ENCODE results near the gene SLC5A8. TPM values are rescaled to one million over a fixed set of nuclear protein-coding genes. Genes with fewer than 3 reads are reported as not detected.

SLC5A8 gene
- total and polyA plus RNA-seq, 9 of the 15 experiments (the other 6 are each of a cell fraction or from before 2014, with no cell fraction given): not detected

- TF ChIP-seq XRCC5 (IDR thresholded peaks at IDR 0.05; ENCODE audit: low read depth, low read length) (no peak), DLX4 (CRISPR knock-in tag; IDR thresholded peaks at IDR 0.05) (no peak), HDAC2 (IDR thresholded peaks at IDR 0.05) (no peak), TAF9B (IDR thresholded peaks at IDR 0.05; ENCODE audit: partially characterized antibody) (no peak), U2AF1 (optimal IDR thresholded peaks at IDR 0.05; ENCODE audit: low read depth, low read length) (no peak), HMG20A (CRISPR knock-in tag; conservative IDR thresholded peaks at IDR 0.05) (no peak), ESRRA (IDR thresholded peaks at IDR 0.05; ENCODE audit: borderline replicate concordance, low read depth) (no peak), SAP30 (IDR thresholded peaks at IDR 0.05; ENCODE audit: borderline replicate concordance, insufficient read depth, low read depth, low read length, poor library complexity, severe bottlenecking) (no peak), DNMT1 (IDR thresholded peaks at IDR 0.05) (no peak), NFIX (CRISPR knock-in tag; IDR thresholded peaks at IDR 0.05; ENCODE audit: low read depth) (no peak)
Measured at GRCh38 chr12:101127521-101128219, 82.4 kb downstream of the SLC5A8 start (continued).

GRCh38 chr12:101117842-101118241 lies 92.2 kb downstream of the SLC5A8 start:
- Histone ChIP-seq H2AFZ (ENCODE audit: low read depth, low read length) (no peak overlapping the region), H3K4me1 (replicated peaks in 1 of 2; ENCODE audit: control insufficient read depth in 2 of 2, insufficient read depth in 2 of 2, low read length in 2 of 2) (no peaks in the 10 kb centered on the region), H3K9me3 (replicated peaks; ENCODE audit: control insufficient read depth, insufficient read depth, low read depth, low read length) (no peaks in the 10 kb centered on the region), H3K4me2 (ENCODE audit: insufficient read depth, low read length) (no peak overlapping the region), H3K4me3 (no peak overlapping the region), H3K9ac (ENCODE audit: insufficient read depth in 1 of 2, low read depth in 2 of 2, low read length in 2 of 2) (no peak overlapping the region), H4K20me1 (replicated peaks; ENCODE audit: control insufficient read depth, insufficient read depth, low read length) (no peaks in the 10 kb centered on the region), H3K36me3 (ENCODE audit: control insufficient read depth, insufficient read depth, low read length) (no peaks in the 10 kb centered on the region), H3K79me2 (ENCODE audit: control insufficient read depth, insufficient read depth, low read length) (no peaks in the 10 kb centered on the region), H3K27ac (ENCODE audit: extremely low read depth, low read depth, low read length) (no peak overlapping the region), H3K27me3 (ENCODE audit: control insufficient read depth in 2 of 2, insufficient read depth in 2 of 2, low read length in 2 of 2) (no peaks in the 10 kb centered on the region), H3K9me1 (ENCODE audit: control insufficient read depth, insufficient read depth, low read length) (no peaks in the 10 kb centered on the region)
- 4% methylated on average over 2 of the region's 2 CpGs for WGBS (ENCODE audit: insufficient coverage, low coverage, missing lambda C conversion rate)
- ATAC-seq (no peak), DNase-seq (ENCODE audit: extremely low read depth in 1 of 4, low spot score in 3 of 4) (no peak), FAIRE-seq (no peak)
- CTCF ChIA-PET (ENCODE audit: low intra/inter-chr PET ratio): interaction anchor here (0.5 kb wide), 1 partner anchor 886 kb away, joined by 4 read pairs; no protein-coding TSS in a partner anchor
- no TSS peak for BruUV-seq (replicated peaks)
- in situ Hi-C loops (cut with MboI) (no loop called here), intact Hi-C loops (cut with micrococcal nuclease) (no loop called here)
- POLR2A ChIA-PET: no interaction called here
- TF ChIP-seq HDGF (IDR thresholded peaks at IDR 0.05) (no peak), NCOA4 (IDR thresholded peaks at IDR 0.05; ENCODE audit: partially characterized antibody) (no peak), ZNF143 (CRISPR knock-in tag; IDR thresholded peaks at IDR 0.05) (no peak), FOXK1 (CRISPR knock-in tag; IDR thresholded peaks at IDR 0.05; ENCODE audit: borderline replicate concordance) (no peak)
